HG03558 (cell line): ENCODE results near the gene CMKLR1.

Experiments
- ATAC-seq: cut with Tn5 transposase; IDR thresholded peaks from one replicate; pipeline ENCODE4 v1.9.1; 2021; ENCODE audit warnings: moderate number of reproducible peaks; ENCODE audit not compliant: unreplicated experiment; ENCODE audit errors: extremely low read depth

The CMKLR1 gene

DNA sequence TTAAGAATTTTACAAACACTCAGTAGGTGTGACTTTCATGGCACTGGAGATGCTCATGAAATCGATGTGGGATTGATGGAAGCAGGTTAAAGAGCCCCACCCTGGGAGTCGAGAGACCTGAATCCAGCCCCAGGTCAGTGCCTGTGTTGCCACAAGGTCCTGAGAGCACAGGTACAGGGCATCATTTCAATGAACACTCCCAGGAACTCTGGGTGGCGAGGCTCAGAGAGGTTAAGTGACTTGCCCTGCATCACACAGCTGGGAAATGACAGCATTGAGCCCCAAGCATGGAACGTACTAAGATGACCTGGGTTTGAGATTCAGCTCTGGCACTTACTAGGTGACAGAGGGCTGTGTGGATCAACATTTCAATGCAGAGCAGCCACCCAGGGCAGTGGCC, 98.2 kb downstream of the CMKLR1 start:
- no peak for ATAC-seq

- ATAC-seq: no peak
Measured at GRCh38 chr12:108240027-108240785, 98.9 kb downstream of the CMKLR1 start.

DNA sequence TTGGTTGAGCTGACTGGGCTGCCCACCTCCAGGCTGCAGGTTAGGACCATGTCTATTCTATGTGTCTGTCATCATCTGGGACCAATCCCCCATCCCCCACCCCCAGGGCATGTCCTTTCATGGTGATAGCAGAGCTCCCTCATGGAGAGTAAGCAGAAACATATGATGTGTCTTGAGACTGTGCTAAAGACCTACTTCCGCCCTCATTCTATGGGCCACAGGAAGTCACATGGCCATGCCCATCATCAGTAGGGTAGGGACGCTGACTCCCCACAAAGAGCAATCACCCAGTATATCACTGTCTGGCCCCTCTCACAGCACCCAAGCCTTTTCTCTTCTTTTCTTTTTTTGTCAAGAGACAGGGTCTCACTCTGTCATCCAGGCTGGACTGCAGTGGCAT, 99.7 kb downstream of the CMKLR1 start:
- no peak for ATAC-seq

GRCh38 chr12:108238474-108238873, 100.6 kb downstream of the CMKLR1 start:
- no peak for ATAC-seq
